GM23338 (cell line): ENCODE data around the gene ANKRD44. TPM values are rescaled to one million over a fixed set of nuclear protein-coding genes. Genes with fewer than 3 reads are reported as not detected.

ENCODE experiments used
- ATAC-seq: fragments of 200-7000 bp; cut with Tn5 transposase; 3 replicates; pipeline ENCODE4 v1.9.1; 2020
- DNase-seq: peaks from one replicate; pipeline ENCODE4 v3.0.0-alpha.2; 2015; ENCODE audit warnings: low spot score
- H2AFZ ChIP-seq: fragments of 200-600 bp; sonication (generic); 2 replicates; pipeline ENCODE4 v1.8.0; 2016; ENCODE audit warnings: antibody characterized with exemption, mild to moderate bottlenecking, moderate library complexity
- H3F3A ChIP-seq: fragments of 200-600 bp; sonication (generic); replicated peaks from 2 replicates; pipeline ENCODE4 v1.8.0; 2017; ENCODE audit warnings: antibody characterized with exemption, mixed run types, low read depth
- H3K27ac ChIP-seq: fragments of 200-600 bp; sonication (generic); 2 replicates; pipeline ENCODE4 v1.6.1; 2016; ENCODE audit warnings: low read depth
- H3K27me3 ChIP-seq: fragments of 200-600 bp; sonication (generic); 2 replicates; pipeline ENCODE4 v1.8.0; 2016; ENCODE audit warnings: mild to moderate bottlenecking, mixed run types, moderate library complexity; ENCODE audit not compliant: insufficient read depth
- H3K36me3 ChIP-seq: fragments of 200-600 bp; sonication (generic); 2 replicates; pipeline ENCODE4 v1.8.0; 2016; ENCODE audit warnings: mild to moderate bottlenecking; ENCODE audit not compliant: insufficient read depth
- H3K4me1 ChIP-seq: fragments of 200-600 bp; sonication (generic); 2 replicates; pipeline ENCODE4 v1.8.0; 2016; ENCODE audit warnings: mild to moderate bottlenecking, moderate library complexity; ENCODE audit not compliant: insufficient read depth
- H3K4me2 ChIP-seq: fragments of 200-600 bp; sonication (generic); 2 replicates; pipeline ENCODE4 v1.7.1; 2017; ENCODE audit warnings: mixed run types
- H3K4me3 ChIP-seq: fragments of 200-600 bp; sonication (generic); 2 replicates; pipeline ENCODE4 v1.6.1; 2016; ENCODE audit warnings: mixed run types
- H3K79me2 ChIP-seq: fragments of 200-600 bp; sonication (generic); replicated peaks from 2 replicates; pipeline ENCODE4 v1.8.0; 2017; ENCODE audit warnings: mild to moderate bottlenecking; ENCODE audit not compliant: insufficient read depth
- H3K9me2 ChIP-seq: fragments of 200-600 bp; sonication (generic); 2 replicates; pipeline ENCODE4 v1.8.0; 2017; ENCODE audit not compliant: insufficient read depth
- H4K20me1 ChIP-seq: fragments of 200-600 bp; sonication (generic); replicated peaks from 2 replicates; pipeline ENCODE4 v1.8.0; 2017; ENCODE audit warnings: mild to moderate bottlenecking; ENCODE audit not compliant: insufficient read depth
- H3K27ac Mint-ChIP-seq: 2 replicates; pipeline ENCODE4 v1.8.0; 2020; ENCODE audit warnings: inconsistent platforms, mild to moderate bottlenecking, moderate library complexity, mixed read lengths
- H3K27me3 Mint-ChIP-seq: 3 replicates; pipeline ENCODE4 v1.8.0; 2022; ENCODE audit warnings: low read depth, mild to moderate bottlenecking, moderate library complexity, mixed read lengths, inconsistent platforms; ENCODE audit not compliant: insufficient read depth, poor library complexity
- H3K36me3 Mint-ChIP-seq: 3 replicates; pipeline ENCODE4 v1.8.0; 2021; ENCODE audit warnings: low read depth, mild to moderate bottlenecking, inconsistent platforms, moderate library complexity, mixed read lengths
- H3K4me1 Mint-ChIP-seq: 3 replicates; pipeline ENCODE4 v1.8.0; 2020; ENCODE audit warnings: mild to moderate bottlenecking, inconsistent platforms, mixed read lengths
- H3K4me3 Mint-ChIP-seq: 3 replicates; pipeline ENCODE4 v1.8.0; 2021; ENCODE audit warnings: moderate library complexity, mild to moderate bottlenecking, inconsistent platforms, mixed read lengths
- H3K9me3 Mint-ChIP-seq: 3 replicates; pipeline ENCODE4 v1.8.0; 2020; ENCODE audit warnings: moderate library complexity, mild to moderate bottlenecking, inconsistent platforms, mixed read lengths
- CREB1 ChIP-seq: fragments of 250-450 bp; sonication (Bioruptor Pico); IDR thresholded peaks from 2 replicates; pipeline ENCODE4 v1.5.0; 2020; ENCODE audit warnings: low read depth, mild to moderate bottlenecking, moderate library complexity
- CTCF ChIP-seq, 2 experiments: fragments of 200-600 bp in 1 of 2; sonication (generic) in 1 of 2; conservative IDR thresholded peaks; 2 replicates each; pipeline versions ENCODE4 v1.5.1 to v1.6.1; 2016 to 2017; ENCODE audit warnings: antibody characterized with exemption in 2 of 2, low read depth in 2 of 2, mild to moderate bottlenecking in 2 of 2, moderate library complexity in 1 of 2
- ETS1 ChIP-seq: IDR thresholded peaks from 2 replicates; pipeline ENCODE4 v1.6.1; 2016; ENCODE audit warnings: antibody characterized with exemption
- EZH2 ChIP-seq: fragments of 200-600 bp; sonication (generic); IDR thresholded peaks from one replicate; pipeline ENCODE4 v1.8.0; 2017; ENCODE audit warnings: antibody characterized with exemption, mild to moderate bottlenecking, low read depth; ENCODE audit not compliant: unreplicated experiment
- EZH2phosphoT487 ChIP-seq: fragments of 200-600 bp; sonication (generic); IDR thresholded peaks from one replicate; pipeline ENCODE4 v1.8.1; 2018; ENCODE audit warnings: antibody characterized with exemption; ENCODE audit not compliant: unreplicated experiment
- JUNB ChIP-seq: IDR thresholded peaks from one replicate; pipeline ENCODE4 v1.6.1; 2016; ENCODE audit warnings: antibody characterized with exemption; ENCODE audit not compliant: unreplicated experiment
- NANOG ChIP-seq: IDR thresholded peaks from 2 replicates; pipeline ENCODE4 v1.6.1; 2016; ENCODE audit warnings: antibody characterized with exemption, borderline replicate concordance
- POLR2AphosphoS5 ChIP-seq: IDR thresholded peaks from 2 replicates; pipeline ENCODE4 v1.6.1; 2016; ENCODE audit warnings: antibody characterized with exemption, low read depth
- STAT1 ChIP-seq: IDR thresholded peaks from one replicate; pipeline ENCODE4 v1.6.1; 2016; ENCODE audit warnings: antibody characterized with exemption; ENCODE audit not compliant: unreplicated experiment
- ZNF114 ChIP-seq: fragments of 250-450 bp; sonication (Bioruptor Pico); IDR thresholded peaks from 2 replicates; pipeline ENCODE4 v1.5.0; 2020; ENCODE audit warnings: mild to moderate bottlenecking, moderate library complexity
- ZNF331 ChIP-seq: fragments of 250-450 bp; sonication (Bioruptor Pico); IDR thresholded peaks from 2 replicates; pipeline ENCODE4 v1.5.0; 2020; ENCODE audit warnings: low read depth, mild to moderate bottlenecking, moderate library complexity
- polyA plus RNA-seq: library from polyadenylated mRNA; unstranded; fragments of >200 nt; fragmentation: Nextera tagmentation; extraction: Ambion mirVana; gene quantifications from 2 replicates; pipeline ENCODE4 v1.2.1, GENCODE V29; 2016
- total RNA-seq: library from RNA; depleted of rRNA; stranded (reverse); fragments of >200 nt; shearing (Covaris generic); gene quantifications from 2 replicates; pipeline ENCODE4 v1.2.3, GENCODE V29; 2014
- TF ChIP-seq, protein P1 (sequence below): fragments of 250-450 bp; sonication (Bioruptor Pico); IDR thresholded peaks from 2 replicates; pipeline ENCODE4 v1.5.0; 2020; ENCODE audit warnings: mild to moderate bottlenecking, moderate library complexity
- TF ChIP-seq, protein P2 (sequence below): IDR thresholded peaks from one replicate; pipeline ENCODE4 v1.6.1; 2018; ENCODE audit warnings: antibody characterized with exemption; ENCODE audit not compliant: unreplicated experiment

ANKRD44 gene
- total and polyA plus RNA-seq, 2 experiments from 2014 or later: 0.44 to 0.56 TPM

GRCh38 chr2:197322143-197322542, 11.6 kb upstream of the ANKRD44 start (continued):
- TF ChIP-seq EZH2 (no peak), CREB1 (CRISPR knock-in tag) (no peak)

DNA sequence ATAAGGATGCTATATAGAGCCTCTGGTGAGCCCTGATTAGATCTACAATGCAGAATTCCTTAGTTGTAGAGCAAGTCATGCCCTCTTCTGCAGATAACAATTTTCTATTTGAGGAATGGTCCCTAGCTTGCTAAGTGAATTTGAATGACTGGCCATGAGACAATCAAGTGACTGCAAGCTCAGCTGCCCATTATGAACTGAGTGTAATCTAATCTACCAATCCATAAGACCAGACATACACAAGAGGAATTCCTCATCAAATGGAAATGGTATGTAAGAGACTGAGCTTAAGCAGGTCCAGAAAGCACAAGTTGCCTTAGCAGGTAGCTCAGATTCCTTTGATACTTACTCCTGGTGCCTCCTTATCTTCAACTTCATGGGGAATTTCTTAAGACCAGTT, 4.8 kb upstream of the ANKRD44 start:
- Histone ChIP-seq H3K36me3 (no peaks in the 10 kb centered on the region), H3K79me2 (no peaks in the 10 kb centered on the region), H4K20me1 (no peaks in the 10 kb centered on the region), H3K4me1 (peaks cover 8% of the 10 kb centered on the region), H2AFZ (no peak overlapping the region; the same call in 1 of the 2 replicates), H3F3A (no peaks in the 10 kb centered on the region; the same call in 1 of the 2 replicates), H3K9me2 (no peaks in the 10 kb centered on the region), H3K27me3 (peaks cover 22% of the 10 kb centered on the region), H3K27ac (no peak overlapping the region), H3K4me3 (no peak overlapping the region), H3K4me2 (no peak overlapping the region)
- DNase-seq: no peak
- Mint-ChIP-seq H3K4me3 (no peak overlapping the region), H3K36me3 (no peaks in the 10 kb centered on the region), H3K27me3 (peaks cover 13% of the 10 kb centered on the region), H3K9me3 (no peaks in the 10 kb centered on the region), H3K4me1 (peaks cover 10% of the 10 kb centered on the region; the same call in 2 of the 3 replicates), H3K27ac (no peak overlapping the region)
- TF ChIP-seq EZH2phosphoT487: no peak
- TF ChIP-seq, protein P1, sequence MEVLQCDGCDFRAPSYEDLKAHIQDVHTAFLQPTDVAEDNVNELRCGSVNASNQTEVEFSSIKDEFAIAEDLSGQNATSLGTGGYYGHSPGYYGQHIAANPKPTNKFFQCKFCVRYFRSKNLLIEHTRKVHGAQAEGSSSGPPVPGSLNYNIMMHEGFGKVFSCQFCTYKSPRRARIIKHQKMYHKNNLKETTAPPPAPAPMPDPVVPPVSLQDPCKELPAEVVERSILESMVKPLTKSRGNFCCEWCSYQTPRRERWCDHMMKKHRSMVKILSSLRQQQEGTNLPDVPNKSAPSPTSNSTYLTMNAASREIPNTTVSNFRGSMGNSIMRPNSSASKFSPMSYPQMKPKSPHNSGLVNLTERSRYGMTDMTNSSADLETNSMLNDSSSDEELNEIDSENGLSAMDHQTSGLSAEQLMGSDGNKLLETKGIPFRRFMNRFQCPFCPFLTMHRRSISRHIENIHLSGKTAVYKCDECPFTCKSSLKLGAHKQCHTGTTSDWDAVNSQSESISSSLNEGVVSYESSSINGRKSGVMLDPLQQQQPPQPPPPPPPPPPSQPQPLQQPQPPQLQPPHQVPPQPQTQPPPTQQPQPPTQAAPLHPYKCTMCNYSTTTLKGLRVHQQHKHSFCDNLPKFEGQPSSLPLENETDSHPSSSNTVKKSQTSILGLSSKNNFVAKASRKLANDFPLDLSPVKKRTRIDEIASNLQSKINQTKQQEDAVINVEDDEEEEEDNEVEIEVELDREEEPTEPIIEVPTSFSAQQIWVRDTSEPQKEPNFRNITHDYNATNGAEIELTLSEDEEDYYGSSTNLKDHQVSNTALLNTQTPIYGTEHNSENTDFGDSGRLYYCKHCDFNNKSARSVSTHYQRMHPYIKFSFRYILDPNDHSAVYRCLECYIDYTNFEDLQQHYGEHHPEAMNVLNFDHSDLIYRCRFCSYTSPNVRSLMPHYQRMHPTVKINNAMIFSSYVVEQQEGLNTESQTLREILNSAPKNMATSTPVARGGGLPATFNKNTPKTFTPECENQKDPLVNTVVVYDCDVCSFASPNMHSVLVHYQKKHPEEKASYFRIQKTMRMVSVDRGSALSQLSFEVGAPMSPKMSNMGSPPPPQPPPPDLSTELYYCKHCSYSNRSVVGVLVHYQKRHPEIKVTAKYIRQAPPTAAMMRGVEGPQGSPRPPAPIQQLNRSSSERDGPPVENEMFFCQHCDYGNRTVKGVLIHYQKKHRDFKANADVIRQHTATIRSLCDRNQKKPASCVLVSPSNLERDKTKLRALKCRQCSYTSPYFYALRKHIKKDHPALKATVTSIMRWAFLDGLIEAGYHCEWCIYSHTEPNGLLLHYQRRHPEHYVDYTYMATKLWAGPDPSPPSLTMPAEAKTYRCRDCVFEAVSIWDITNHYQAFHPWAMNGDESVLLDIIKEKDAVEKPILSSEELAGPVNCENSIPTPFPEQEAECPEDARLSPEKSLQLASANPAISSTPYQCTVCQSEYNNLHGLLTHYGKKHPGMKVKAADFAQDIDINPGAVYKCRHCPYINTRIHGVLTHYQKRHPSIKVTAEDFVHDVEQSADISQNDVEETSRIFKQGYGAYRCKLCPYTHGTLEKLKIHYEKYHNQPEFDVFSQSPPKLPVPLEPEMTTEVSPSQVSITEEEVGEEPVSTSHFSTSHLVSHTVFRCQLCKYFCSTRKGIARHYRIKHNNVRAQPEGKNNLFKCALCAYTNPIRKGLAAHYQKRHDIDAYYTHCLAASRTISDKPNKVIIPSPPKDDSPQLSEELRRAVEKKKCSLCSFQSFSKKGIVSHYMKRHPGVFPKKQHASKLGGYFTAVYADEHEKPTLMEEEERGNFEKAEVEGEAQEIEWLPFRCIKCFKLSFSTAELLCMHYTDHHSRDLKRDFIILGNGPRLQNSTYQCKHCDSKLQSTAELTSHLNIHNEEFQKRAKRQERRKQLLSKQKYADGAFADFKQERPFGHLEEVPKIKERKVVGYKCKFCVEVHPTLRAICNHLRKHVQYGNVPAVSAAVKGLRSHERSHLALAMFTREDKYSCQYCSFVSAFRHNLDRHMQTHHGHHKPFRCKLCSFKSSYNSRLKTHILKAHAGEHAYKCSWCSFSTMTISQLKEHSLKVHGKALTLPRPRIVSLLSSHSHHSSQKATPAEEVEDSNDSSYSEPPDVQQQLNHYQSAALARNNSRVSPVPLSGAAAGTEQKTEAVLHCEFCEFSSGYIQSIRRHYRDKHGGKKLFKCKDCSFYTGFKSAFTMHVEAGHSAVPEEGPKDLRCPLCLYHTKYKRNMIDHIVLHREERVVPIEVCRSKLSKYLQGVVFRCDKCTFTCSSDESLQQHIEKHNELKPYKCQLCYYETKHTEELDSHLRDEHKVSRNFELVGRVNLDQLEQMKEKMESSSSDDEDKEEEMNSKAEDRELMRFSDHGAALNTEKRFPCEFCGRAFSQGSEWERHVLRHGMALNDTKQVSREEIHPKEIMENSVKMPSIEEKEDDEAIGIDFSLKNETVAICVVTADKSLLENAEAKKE (CRISPR knock-in tag): no peak
- no peak for TF ChIP-seq NANOG
- TF ChIP-seq, protein P2, sequence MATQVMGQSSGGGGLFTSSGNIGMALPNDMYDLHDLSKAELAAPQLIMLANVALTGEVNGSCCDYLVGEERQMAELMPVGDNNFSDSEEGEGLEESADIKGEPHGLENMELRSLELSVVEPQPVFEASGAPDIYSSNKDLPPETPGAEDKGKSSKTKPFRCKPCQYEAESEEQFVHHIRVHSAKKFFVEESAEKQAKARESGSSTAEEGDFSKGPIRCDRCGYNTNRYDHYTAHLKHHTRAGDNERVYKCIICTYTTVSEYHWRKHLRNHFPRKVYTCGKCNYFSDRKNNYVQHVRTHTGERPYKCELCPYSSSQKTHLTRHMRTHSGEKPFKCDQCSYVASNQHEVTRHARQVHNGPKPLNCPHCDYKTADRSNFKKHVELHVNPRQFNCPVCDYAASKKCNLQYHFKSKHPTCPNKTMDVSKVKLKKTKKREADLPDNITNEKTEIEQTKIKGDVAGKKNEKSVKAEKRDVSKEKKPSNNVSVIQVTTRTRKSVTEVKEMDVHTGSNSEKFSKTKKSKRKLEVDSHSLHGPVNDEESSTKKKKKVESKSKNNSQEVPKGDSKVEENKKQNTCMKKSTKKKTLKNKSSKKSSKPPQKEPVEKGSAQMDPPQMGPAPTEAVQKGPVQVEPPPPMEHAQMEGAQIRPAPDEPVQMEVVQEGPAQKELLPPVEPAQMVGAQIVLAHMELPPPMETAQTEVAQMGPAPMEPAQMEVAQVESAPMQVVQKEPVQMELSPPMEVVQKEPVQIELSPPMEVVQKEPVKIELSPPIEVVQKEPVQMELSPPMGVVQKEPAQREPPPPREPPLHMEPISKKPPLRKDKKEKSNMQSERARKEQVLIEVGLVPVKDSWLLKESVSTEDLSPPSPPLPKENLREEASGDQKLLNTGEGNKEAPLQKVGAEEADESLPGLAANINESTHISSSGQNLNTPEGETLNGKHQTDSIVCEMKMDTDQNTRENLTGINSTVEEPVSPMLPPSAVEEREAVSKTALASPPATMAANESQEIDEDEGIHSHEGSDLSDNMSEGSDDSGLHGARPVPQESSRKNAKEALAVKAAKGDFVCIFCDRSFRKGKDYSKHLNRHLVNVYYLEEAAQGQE: no peak
- TF ChIP-seq POLR2AphosphoS5: no peak
- TF ChIP-seq CTCF (conservative IDR thresholded peaks at IDR 0.05; ENCODE audit: low read depth in 2 of 2): no peak
- no peak for TF ChIP-seq CREB1 (CRISPR knock-in tag)
- no peak for TF ChIP-seq JUNB
- TF ChIP-seq STAT1: no peak
- no peak for TF ChIP-seq ZNF331 (CRISPR knock-in tag)
- no peak for TF ChIP-seq EZH2
- no peak for TF ChIP-seq ETS1
- TF ChIP-seq ZNF114 (CRISPR knock-in tag): no peak
- no peak for ATAC-seq
